Measurements from ENCODE around the gene GPC5. TPM values are rescaled to one million over a fixed set of nuclear protein-coding genes. Genes with fewer than 3 reads are reported as not detected.

Gene GPC5
- total RNA-seq, 1 donor from 2014 or later, result 0.24 TPM

DNA sequence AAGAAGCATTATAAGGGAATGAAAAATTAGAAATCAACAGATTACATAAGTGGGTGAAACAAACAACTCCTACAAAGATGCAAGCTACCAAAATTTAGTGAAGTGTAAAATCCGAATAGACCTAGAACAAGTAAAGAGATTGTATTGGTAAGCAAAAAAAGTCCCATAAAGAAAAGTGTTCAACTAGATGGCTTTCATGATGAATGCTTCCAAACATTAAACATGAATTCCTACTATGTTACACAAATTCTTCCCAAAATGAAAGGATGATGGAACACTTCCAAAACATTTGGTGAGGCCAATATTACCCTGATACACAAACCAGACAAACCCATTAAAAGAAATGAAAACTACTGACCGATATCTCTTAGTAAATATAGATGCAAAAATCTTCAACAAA lies 139.0 kb downstream of the GPC5 start:
- ATAC-seq (ENCODE audit: low read depth), result no peak
- CTCF ChIA-PET, result no interaction called here
- POLR2A ChIA-PET, result no interaction called here
- TF ChIP-seq, protein P1, sequence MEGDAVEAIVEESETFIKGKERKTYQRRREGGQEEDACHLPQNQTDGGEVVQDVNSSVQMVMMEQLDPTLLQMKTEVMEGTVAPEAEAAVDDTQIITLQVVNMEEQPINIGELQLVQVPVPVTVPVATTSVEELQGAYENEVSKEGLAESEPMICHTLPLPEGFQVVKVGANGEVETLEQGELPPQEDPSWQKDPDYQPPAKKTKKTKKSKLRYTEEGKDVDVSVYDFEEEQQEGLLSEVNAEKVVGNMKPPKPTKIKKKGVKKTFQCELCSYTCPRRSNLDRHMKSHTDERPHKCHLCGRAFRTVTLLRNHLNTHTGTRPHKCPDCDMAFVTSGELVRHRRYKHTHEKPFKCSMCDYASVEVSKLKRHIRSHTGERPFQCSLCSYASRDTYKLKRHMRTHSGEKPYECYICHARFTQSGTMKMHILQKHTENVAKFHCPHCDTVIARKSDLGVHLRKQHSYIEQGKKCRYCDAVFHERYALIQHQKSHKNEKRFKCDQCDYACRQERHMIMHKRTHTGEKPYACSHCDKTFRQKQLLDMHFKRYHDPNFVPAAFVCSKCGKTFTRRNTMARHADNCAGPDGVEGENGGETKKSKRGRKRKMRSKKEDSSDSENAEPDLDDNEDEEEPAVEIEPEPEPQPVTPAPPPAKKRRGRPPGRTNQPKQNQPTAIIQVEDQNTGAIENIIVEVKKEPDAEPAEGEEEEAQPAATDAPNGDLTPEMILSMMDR (IDR thresholded peaks at IDR 0.05), result no peak
- intact Hi-C loops (cut with micrococcal nuclease), result no loop called here
- no peaks in the 10 kb centered on the region for H3K4me1 Mint-ChIP-seq
- no peaks in the 10 kb centered on the region for H3K9me3 Mint-ChIP-seq
- H3K4me3 Mint-ChIP-seq, result no peak overlapping the region
- H3K36me3 Mint-ChIP-seq (ENCODE audit: low read depth), result no peaks in the 10 kb centered on the region
- H3K27me3 Mint-ChIP-seq, result no peaks in the 10 kb centered on the region
- H3K27ac Mint-ChIP-seq, result no peak overlapping the region
- DNase-seq, result no peak

DNA sequence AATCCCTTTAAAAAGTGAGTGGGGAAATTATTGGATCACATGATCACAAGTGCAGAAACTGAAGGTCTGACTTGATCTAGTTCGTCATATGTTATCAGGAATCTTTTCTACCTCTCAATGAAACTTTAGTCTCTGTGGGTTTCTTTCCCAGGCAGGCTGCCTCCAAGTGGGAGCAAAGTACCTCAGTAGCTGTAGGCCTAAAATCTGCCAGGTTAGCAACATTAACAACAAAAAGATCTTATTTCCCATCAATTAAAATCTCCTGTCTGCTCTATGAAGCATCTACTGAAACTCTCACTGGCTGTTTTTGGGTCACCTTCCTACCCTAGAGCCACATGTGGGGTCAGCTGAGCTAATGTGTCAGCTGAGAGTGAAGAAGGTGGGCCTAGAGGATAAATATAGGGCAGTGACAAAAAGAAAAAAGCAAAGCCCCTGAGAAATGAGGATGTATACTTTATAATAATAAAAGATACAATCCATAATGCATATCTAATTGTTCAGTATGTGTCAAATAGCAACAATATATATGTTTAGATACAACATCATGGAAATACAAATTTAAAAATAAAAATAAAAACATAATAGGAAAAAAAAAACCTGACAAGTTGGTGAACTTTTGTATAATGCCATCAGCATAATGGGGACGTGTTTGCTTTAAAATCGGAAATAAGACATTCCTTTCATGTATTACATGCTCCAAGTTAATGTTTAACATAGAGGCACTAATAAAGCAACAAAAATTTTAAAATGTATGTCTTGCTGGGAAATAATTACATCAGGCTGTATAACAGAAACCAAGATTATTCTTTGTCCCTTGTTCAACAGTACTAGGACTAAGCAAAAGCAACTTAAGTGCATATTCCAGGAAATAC lies 141.1 kb downstream of the GPC5 start:
- Mint-ChIP-seq H3K27ac (no peak overlapping the region), H3K9me3 (no peaks in the 10 kb centered on the region), H3K4me1 (no peaks in the 10 kb centered on the region), H3K36me3 (ENCODE audit: low read depth) (no peaks in the 10 kb centered on the region), H3K4me3 (no peak overlapping the region), H3K27me3 (no peaks in the 10 kb centered on the region)
- CTCF ChIA-PET, result no interaction called here
- intact Hi-C loops (cut with micrococcal nuclease), result no loop called here
- no peak for ATAC-seq (ENCODE audit: low read depth)
- TF ChIP-seq, protein P1 (IDR thresholded peaks at IDR 0.05), result no peak
- POLR2A ChIA-PET, result no interaction called here
- DNase-seq, result no peak

DNA sequence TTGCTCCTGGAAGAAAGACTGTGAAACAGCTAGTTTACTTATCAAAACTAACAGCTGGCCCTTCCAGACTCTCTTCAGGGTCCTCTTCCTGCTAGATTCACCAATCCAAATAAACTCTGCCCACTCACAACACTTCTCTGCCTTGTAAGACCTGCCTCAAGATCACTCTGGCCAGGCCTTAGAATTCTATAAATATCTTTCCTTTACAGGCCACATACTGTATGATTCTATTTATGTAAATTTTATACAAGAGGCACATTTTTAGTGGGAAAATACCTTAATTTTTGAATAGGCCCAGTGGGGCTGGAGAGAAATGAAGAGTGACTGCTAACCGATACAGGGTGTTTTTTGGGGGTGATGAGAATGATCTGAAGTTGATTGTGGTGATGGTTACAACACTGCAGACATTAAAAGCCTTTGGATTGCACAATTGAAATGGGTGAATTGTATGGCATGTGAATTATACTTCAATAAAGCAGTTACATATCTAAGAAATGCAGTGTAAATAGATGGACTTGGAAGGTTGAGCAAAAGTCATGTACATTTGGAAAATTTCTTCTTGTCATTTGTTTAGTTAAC lies 141.8 kb downstream of the GPC5 start:
- intact Hi-C loops (cut with micrococcal nuclease), result no loop called here
- no peaks in the 10 kb centered on the region for H3K9me3 Mint-ChIP-seq
- H3K27ac Mint-ChIP-seq, result no peak overlapping the region
- H3K27me3 Mint-ChIP-seq, result no peaks in the 10 kb centered on the region
- H3K36me3 Mint-ChIP-seq (ENCODE audit: low read depth), result no peaks in the 10 kb centered on the region
- no peak for ATAC-seq (ENCODE audit: low read depth)
- ChIA-PET CTCF (no interaction called here), POLR2A (no interaction called here)
- H3K4me3 Mint-ChIP-seq, result no peak overlapping the region
- no peaks in the 10 kb centered on the region for H3K4me1 Mint-ChIP-seq
- TF ChIP-seq, protein P1 (IDR thresholded peaks at IDR 0.05), result no peak
- no peak for DNase-seq

DNA sequence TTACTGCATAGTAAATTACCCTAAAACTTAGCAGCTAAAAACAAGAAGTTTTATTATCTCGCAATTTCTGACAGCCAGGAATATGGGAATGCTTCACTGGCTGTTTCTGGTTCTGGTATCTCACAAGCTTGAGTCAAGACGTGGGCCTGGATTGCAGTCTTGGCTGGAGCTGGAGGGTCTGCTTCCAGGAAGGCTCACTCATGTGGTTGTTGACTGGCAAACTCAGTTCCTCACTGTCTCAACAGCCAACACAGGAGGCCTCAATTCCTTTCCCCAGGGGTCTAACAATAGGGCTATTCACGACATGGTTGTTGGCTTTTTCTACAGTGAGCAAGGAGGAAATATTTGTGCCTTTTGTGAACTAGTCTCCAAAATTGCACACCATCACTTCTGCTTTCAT lies 146.3 kb downstream of the GPC5 start:
- H3K9me3 Mint-ChIP-seq, result peaks cover 6% of the 10 kb centered on the region
- H3K27ac Mint-ChIP-seq, result no peak overlapping the region
- intact Hi-C loops (cut with micrococcal nuclease), result no loop called here
- H3K27me3 Mint-ChIP-seq, result no peaks in the 10 kb centered on the region
- DNase-seq (no peak), ATAC-seq (ENCODE audit: low read depth) (no peak)
- H3K4me1 Mint-ChIP-seq, result no peaks in the 10 kb centered on the region
- TF ChIP-seq, protein P1 (IDR thresholded peaks at IDR 0.05), result no peak
- ChIA-PET CTCF (no interaction called here), POLR2A (no interaction called here)
- no peaks in the 10 kb centered on the region for H3K36me3 Mint-ChIP-seq (ENCODE audit: low read depth)
- no peak overlapping the region for H3K4me3 Mint-ChIP-seq

DNA sequence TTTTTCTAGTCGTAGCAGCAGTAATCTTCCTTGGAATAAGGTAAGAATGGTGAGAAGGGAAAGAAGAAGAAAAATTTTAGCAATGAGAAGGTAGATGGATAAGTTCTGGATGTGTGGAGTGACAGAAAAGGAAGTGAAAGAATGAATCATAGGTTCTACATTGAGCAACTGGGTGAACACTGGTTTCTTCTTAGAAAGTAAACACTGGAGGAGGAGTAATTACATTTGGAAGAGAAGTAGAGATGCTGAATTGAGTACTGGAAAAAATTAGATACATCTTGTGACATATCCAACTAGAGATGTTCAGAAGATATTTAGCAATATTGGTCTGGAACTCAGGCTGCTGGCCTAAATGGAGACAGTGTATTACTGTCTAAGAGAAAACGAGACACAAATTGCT lies 148.5 kb downstream of the GPC5 start:
- Mint-ChIP-seq H3K4me3 (no peak overlapping the region), H3K27ac (no peak overlapping the region), H3K4me1 (no peaks in the 10 kb centered on the region), H3K9me3 (peaks cover 16% of the 10 kb centered on the region), H3K36me3 (ENCODE audit: low read depth) (no peaks in the 10 kb centered on the region), H3K27me3 (no peaks in the 10 kb centered on the region)
- CTCF ChIA-PET, result no interaction called here
- ATAC-seq (ENCODE audit: low read depth) (no peak), DNase-seq (no peak)
- POLR2A ChIA-PET, result no interaction called here
- intact Hi-C loops (cut with micrococcal nuclease), result no loop called here
- TF ChIP-seq, protein P1 (IDR thresholded peaks at IDR 0.05), result no peak
